ENCODE results near the gene PTK6. TPM values are rescaled to one million over a fixed set of nuclear protein-coding genes. Genes with fewer than 3 reads are reported as not detected.
"Not testable (repeated sequence)": the region's sequence is repeated elsewhere in the genome, so short reads cannot be mapped to it uniquely, and the experiment has no call there.

The PTK6 gene
- total RNA-seq, 1 donor from 2014 or later = 0.33 TPM

DNA sequence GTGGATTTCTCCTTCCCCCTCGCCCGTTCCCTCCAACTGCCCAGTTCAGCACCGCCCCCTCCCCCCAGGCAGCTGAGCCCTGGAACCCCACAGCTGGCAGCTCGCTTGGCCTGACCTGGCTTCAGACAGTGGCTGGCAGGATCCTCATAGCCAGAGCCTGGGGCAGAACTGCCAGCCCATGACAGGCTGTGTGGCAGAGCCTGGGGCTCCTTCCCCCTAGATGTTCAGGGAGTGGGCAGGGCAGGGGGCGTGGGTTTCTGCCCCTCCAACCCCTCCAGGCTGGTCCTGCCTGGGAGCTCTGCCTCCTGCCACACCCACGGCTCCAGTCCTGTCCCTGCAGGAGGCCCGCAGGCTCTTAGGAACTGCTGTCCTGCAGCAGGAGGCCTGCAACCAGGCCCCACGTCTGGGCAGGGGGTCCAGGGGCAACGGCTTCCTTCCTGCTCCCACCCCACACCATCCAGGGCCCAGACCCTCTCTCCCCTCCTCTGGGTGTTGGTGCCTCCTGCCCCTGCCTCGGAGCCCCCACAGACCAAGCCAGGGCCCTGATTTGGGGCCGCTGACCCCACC is 55.1 kb downstream of the PTK6 start:
- Histone ChIP-seq H3K36me3 (ENCODE audit: control insufficient read depth, insufficient read depth, low read length) (no peaks in the 10 kb centered on the region), H3K4me3 (ENCODE audit: low read depth, low read length) (no peak overlapping the region), H3K27me3 (ENCODE audit: control insufficient read depth, insufficient read depth, low read length) (peaks cover 63% of the 10 kb centered on the region)
- DNase-seq (ENCODE audit: low read depth) = no peak
- TF ChIP-seq, protein P1, sequence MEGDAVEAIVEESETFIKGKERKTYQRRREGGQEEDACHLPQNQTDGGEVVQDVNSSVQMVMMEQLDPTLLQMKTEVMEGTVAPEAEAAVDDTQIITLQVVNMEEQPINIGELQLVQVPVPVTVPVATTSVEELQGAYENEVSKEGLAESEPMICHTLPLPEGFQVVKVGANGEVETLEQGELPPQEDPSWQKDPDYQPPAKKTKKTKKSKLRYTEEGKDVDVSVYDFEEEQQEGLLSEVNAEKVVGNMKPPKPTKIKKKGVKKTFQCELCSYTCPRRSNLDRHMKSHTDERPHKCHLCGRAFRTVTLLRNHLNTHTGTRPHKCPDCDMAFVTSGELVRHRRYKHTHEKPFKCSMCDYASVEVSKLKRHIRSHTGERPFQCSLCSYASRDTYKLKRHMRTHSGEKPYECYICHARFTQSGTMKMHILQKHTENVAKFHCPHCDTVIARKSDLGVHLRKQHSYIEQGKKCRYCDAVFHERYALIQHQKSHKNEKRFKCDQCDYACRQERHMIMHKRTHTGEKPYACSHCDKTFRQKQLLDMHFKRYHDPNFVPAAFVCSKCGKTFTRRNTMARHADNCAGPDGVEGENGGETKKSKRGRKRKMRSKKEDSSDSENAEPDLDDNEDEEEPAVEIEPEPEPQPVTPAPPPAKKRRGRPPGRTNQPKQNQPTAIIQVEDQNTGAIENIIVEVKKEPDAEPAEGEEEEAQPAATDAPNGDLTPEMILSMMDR (IDR thresholded peaks at IDR 0.05; ENCODE audit: insufficient read depth, low read length, poor library complexity, severe bottlenecking) = no peak

DNA sequence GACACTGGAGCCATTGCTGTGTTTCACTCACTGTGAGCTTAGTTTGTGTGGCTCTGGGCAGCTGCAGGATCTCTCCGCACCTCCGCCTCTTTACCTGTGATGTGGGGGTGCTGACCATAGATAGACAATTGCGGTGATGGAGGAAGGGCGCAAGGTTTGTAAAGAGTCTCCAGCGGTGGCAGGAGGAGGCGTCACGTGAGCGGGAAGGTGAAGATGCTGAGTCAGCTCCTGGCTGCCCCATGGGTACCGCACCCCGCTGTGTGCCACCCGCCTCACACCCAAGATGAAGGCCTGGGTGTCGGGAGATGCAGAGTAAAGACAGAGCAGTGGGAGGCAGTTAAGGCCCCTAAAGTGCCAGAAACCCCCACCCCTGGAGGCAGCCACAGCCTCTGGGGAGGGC is 55.7 kb downstream of the PTK6 start:
- DNase-seq (ENCODE audit: low read depth) = no peak
- TF ChIP-seq, protein P1 (IDR thresholded peaks at IDR 0.05; ENCODE audit: insufficient read depth, low read length, poor library complexity, severe bottlenecking) = no peak
- Histone ChIP-seq H3K27me3 (ENCODE audit: control insufficient read depth, insufficient read depth, low read length) (peaks cover 65% of the 10 kb centered on the region), H3K36me3 (ENCODE audit: control insufficient read depth, insufficient read depth, low read length) (no peaks in the 10 kb centered on the region), H3K4me3 (ENCODE audit: low read depth, low read length) (no peak overlapping the region)

DNA sequence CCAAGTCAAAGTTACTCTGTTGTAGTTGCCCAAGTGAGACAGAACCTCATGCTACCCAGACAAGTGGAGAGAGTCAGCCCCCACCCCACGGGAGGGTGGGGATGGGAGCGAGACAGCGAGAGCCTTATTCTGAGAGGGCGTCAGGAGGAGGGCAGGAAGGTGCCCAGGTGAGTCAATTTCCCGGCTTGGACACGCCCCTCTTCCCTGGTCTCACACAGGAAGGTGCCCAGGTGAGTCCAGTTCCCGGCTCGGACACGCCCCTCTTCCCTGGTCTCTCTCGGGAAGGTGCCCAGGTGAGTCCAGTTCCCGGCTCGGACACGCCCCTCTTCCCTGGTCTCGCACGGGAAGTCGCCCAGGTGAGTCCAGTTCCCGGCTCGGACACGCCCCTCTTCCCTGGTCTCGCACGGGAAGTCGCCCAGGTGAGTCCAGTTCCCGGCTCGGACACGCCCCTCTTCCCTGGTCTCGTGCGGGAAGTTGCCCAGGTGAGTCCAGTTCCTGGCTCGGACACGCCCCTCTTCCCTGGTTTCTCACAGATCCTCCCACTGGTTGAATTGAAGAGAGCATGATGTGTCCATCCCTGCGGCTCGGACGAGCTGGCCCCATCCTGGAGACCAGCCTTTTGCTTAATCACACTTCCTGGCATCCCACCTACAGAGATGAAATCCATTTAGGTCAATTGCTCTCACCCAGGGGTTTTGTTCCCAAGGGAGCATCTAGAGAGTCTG is 57.3 kb downstream of the PTK6 start:
- H3K27me3 ChIP-seq (ENCODE audit: control insufficient read depth, insufficient read depth, low read length) = peaks cover 59% of the 10 kb centered on the region
- DNase-seq (ENCODE audit: low read depth); H3K4me3 ChIP-seq (ENCODE audit: low read depth, low read length); H3K36me3 ChIP-seq (ENCODE audit: control insufficient read depth, insufficient read depth, low read length): not testable (repeated sequence)

DNA sequence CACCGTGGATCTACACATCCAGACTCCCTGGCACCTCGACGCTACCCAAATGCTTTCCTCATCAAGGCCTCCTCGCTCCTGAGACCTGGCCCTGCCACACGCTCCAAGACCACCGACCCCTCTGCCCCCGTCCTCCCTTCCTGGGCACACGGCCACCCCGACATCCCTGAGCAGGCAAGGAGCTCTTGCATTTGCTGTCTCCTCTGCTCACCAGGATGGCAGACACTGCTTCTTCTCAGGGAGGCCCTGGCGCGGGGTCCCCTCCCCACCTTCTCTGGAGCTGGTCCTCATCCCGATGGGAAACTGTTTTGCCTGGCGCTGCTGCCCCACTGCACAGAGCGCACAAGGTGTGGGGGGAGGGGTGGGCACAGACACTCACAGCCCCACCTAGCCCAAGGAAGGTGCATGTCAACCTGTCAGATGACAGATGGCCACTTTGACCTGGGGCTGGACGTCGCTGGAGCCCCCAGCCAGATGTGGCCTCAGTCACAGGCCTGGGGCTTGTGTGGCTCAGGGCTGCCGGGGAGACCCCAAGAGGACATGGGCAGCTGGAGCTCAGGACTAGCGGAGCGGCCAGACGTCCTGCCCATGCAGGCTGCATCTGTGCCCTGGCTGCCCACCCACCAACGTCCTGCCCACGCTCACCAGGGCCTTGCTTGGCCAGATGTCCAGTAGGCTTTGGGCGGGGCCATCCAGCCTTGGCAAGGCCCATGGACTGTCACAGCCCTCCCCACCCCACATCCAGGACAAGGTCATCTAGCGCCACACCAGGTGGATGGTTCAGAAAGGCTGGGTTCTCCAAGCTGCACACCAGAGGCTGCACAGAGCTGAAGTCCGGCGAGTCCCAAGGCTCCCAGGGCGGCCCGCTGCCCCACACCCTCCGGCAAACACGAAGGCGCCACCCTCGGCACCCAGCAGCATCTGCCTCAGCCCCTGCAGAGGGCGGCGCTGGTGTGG is 58.6 kb downstream of the PTK6 start:
- peaks cover 64% of the 10 kb centered on the region for H3K27me3 ChIP-seq (ENCODE audit: control insufficient read depth, insufficient read depth, low read length)
- no peak for DNase-seq (ENCODE audit: low read depth)
- TF ChIP-seq, protein P1 (IDR thresholded peaks at IDR 0.05; ENCODE audit: insufficient read depth, low read length, poor library complexity, severe bottlenecking) = no peak
- H3K4me3 ChIP-seq (ENCODE audit: low read depth, low read length) = no peak overlapping the region
- no peaks in the 10 kb centered on the region for H3K36me3 ChIP-seq (ENCODE audit: control insufficient read depth, insufficient read depth, low read length)

Other genes with a start within 250 kb of the PTK6 start
- not detected in 2 replicates for gene COL20A1, start 244.2 kb downstream of the PTK6 start, total RNA-seq
- gene CHRNA4, start 176.0 kb downstream of the PTK6 start, total RNA-seq = not detected in 2 replicates
- gene KCNQ2, start 64.7 kb downstream of the PTK6 start, total RNA-seq = 0.04 and 0.21 TPM in 2 replicates
- 14.9 and 18.0 TPM in 2 replicates for gene EEF1A2, start 38.3 kb downstream of the PTK6 start, total RNA-seq
- 114 and 211 TPM in 2 replicates for gene PPDPF, start 16.6 kb downstream of the PTK6 start, total RNA-seq
- 0.48 TPM in 1 of 2 replicates, not detected in the other for gene SRMS, start 10.4 kb upstream of the PTK6 start, total RNA-seq
- gene FNDC11, start 16.8 kb upstream of the PTK6 start, total RNA-seq = 0.68 and 1.1 TPM in 2 replicates
- 69.2 and 85.2 TPM in 2 replicates for gene HELZ2, start 36.9 kb upstream of the PTK6 start, total RNA-seq
- 14.4 and 17.7 TPM in 2 replicates for gene GMEB2, start 89.7 kb upstream of the PTK6 start, total RNA-seq
- gene STMN3, start 116.0 kb upstream of the PTK6 start, total RNA-seq = 40.8 and 41.1 TPM in 2 replicates
- 18.6 and 30.7 TPM in 2 replicates for gene RTEL1, start 120.9 kb upstream of the PTK6 start, total RNA-seq
- gene TNFRSF6B, start 159.3 kb upstream of the PTK6 start, total RNA-seq = 97.0 and 119 TPM in 2 replicates
- gene ARFRP1, start 170.6 kb upstream of the PTK6 start, total RNA-seq = 47.7 and 56.9 TPM in 2 replicates
- gene ZGPAT, start 170.7 kb upstream of the PTK6 start, total RNA-seq = 39.8 and 42.6 TPM in 2 replicates
- gene LIME1, start 199.3 kb upstream of the PTK6 start, total RNA-seq = 9.4 and 14.0 TPM in 2 replicates
- gene SLC2A4RG, start 202.4 kb upstream of the PTK6 start, total RNA-seq = 50.2 and 91.1 TPM in 2 replicates